OCI-M1 (cell line): Measurements from ENCODE around the gene SUN3.

Experiments
- DNase-seq: peaks from one replicate; lab custom pipeline; 2025; lab: John Stamatoyannopoulos, UW

Gene SUN3

DNA sequence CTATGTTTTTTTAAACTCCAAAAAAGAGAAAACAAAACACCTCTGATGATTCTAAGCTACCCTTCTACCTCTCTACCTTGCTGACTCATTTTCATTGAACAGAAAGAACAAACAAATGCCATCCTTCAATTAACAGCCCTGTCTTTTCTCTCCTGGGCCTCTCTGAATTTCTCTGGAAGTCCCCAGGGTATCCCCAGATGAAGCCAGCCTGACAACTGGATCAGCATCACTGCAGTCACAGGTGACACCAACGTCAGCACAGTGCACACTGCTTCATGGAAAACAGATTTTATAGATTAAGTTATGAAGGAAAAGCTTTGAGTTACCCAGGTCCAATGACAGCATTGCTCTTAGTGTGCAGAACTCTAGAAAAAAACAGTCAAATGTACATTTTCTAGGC is 55.2 kb downstream of the SUN3 start:
- no peak for DNase-seq

GRCh38 chr7:47970761-47971160 is 58.1 kb downstream of the SUN3 start:
- no peak for DNase-seq

DNA sequence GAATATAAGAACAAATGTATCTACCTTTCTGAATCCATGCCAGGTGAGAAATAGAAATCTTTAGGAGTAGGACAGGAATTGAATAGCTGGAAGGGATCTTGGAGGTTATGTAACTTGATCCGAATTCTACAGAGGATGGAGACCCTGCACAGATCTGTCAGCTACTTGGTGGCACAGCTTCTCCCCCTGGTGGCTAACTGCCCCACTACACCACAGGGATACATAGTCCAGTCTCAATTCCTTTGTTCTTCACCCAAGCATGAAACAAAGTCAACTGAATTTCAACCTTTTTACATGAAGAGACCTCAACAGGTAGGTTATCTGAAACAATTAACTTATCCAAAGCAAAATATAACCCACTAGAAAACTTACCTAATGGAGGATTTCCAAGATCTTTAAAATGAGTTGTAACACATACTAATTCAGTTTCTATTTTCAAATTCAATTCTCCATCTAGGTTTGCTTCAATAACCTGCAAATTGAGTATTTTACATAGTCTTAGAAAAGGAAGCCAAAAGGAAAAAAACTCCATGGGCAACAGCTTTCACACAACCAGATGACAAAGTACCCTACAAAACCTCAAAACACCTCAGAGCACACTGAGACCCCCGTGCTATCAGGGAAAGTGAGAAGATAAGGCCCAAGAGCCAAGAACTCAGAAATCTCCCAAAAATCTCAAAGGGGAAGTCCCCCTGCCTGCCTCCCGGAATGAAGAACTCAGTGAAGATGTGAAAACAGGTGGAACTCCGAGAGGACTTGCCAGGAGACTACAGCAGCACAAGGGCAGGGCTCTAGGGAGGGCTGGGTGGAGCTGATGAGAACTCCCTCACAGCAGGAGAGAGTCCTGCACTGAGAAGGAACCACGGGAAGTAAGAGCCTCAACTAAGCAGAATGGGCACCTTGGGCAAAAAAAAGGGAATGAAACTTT is 59.8 kb downstream of the SUN3 start:
- peak; percentile 54 for DNase-seq

DNA sequence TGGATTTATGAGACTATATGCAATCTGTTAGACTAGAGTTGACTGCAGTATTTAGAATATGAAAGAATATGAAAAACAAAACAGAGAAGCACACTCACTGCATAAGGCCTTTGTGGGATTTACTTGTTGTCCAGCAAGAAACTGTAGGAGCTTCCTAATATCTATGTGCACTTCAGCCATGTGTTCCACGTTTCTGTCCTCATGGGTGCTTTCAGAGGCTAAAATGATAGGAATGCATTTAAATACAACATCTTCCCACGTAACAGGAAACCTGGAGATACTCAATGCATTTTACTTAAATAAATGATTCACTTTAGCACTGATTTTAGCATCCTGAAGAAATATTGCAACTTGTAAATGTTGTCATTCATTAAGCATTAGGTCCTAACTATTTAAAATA is 61.2 kb downstream of the SUN3 start:
- DNase-seq = no peak

DNA sequence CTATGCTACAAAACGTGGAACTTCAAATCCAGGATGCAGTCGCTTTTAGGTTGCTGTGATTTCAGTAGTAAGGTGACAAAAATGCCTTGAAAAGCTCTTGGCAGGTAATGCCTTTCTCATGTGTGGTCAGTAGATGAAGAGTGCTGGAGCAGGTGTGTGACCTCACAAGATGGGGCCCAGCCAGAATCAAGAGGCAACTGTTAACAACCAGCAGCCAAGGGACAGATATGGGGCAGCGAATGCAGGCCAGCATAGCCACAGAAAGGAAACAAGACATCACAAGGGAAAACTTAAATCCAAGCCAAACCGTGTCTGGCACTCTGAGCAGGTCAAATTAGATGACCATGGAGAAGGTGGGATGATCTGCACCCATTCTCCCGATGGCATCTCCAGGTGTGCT is 61.8 kb downstream of the SUN3 start:
- DNase-seq = no peak

GRCh38 chr7:47965456-47965855 is 63.5 kb downstream of the SUN3 start:
- DNase-seq = no peak

- DNase-seq = no peak
Measured at GRCh38 chr7:47962262-47962661, 66.6 kb downstream of the SUN3 start.

DNA sequence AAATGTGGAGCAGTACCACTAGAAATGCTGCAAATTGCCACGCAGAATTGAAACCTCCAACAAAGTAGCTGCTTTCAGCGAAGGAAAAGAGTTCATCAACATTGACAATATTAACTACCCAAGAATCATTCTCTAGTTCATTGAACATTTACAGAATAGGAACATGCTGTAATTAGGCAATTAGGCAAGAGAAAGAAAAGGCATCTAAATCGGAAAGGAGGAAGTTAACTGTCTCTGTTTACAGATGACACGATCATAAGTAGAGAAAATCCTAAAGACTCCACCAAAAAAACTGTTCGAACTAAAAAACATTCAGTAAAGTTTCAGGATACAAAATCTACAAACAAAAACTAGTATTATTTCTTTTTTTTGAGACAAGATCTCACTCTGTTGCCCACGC is 71.8 kb downstream of the SUN3 start:
- DNase-seq = no peak

DNA sequence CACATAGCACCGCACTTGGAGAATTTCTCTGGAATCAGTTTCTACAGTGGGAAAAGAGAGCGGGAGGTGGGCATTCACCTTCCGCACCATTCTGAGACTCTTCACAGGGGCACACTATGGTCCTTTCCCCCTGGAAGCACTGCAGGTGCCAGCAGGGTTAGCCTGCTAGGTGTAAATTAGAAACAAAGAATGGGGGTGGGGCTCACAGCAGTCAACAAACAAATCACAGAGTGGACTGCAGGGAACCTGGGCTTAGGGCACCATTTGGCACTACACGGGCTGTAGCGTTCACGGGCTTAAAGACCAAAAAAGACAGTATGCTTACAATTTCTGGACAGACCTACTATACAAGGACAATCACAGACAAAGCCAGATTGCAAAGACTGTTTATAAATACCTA is 72.7 kb downstream of the SUN3 start:
- no peak for DNase-seq

DNA sequence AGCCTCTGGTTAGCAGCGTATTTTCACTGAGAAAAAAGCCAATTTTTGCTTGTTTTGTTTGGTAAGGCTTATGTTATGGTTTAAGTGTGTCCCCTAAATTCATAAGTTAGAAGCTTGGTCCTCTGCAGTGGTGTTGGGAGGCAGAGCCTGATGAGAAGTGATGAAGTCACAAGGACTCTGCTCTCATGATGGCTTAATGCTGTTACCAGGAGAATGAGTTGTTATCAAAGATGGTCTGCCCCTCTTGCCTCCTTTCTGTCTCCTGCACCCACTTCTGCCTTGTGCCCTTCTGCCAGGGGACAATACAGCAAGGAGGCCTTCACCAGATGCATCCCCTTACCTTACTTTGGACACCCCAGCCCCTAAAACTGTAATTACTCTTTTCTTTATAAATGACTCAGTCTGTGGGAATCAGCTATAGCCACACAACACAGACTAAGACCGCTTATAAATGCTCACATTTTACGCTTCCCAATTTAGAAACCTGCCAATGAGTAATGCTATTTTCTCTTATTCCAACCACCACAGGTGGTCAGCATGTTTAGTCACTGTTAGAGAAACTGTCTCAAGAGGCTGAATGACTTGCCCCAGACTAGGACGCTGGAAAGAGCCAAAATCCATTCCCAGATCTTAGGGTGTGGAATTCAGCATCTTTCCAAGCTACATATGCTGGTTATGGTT is 74.5 kb downstream of the SUN3 start:
- DNase-seq = no peak

GRCh38 chr7:47953822-47954221 is 75.1 kb downstream of the SUN3 start:
- no peak for DNase-seq

DNA sequence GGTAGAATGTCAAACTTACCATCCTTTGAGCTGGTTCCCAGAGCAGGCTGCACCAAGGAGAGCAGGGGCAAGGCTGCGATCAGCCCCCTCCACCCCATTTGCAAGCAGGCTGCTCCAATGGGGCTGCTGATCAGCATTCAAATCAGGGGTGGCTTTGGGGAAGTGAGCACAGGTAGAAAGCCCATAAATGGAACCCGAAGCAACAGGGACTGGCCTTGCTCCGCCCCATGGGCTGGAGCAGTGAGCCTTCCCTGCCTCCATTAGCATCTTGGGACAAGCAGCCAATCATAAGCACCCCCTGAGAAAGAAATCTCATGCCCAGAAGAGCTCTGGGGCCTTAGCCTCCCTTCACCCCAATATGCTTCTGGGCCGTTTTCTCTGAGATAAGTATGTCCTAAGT is 76.7 kb downstream of the SUN3 start:
- DNase-seq = no peak

DNA sequence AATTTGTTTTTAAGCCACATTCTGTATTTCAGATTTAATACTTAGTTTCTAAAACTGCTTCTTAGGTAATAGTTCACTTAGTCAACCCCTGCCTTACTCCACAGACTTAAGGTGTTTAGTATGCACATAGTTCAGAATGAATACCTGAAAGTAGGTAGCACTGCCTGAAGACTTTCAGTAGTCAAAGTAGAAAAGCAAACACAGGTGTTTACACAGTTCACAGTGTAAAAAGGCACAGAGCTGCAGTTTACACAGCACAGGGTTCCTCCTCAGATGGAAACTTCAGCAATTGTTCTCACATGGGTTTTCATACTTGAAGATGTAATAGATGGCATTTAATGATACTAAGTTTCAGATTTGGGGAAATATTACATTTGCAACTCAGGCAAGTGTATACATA is 77.5 kb downstream of the SUN3 start:
- no peak for DNase-seq

GRCh38 chr7:47950714-47951113 is 78.2 kb downstream of the SUN3 start:
- no peak for DNase-seq

- no peak for DNase-seq
Measured at GRCh38 chr7:47949703-47950102, 79.2 kb downstream of the SUN3 start.

DNA sequence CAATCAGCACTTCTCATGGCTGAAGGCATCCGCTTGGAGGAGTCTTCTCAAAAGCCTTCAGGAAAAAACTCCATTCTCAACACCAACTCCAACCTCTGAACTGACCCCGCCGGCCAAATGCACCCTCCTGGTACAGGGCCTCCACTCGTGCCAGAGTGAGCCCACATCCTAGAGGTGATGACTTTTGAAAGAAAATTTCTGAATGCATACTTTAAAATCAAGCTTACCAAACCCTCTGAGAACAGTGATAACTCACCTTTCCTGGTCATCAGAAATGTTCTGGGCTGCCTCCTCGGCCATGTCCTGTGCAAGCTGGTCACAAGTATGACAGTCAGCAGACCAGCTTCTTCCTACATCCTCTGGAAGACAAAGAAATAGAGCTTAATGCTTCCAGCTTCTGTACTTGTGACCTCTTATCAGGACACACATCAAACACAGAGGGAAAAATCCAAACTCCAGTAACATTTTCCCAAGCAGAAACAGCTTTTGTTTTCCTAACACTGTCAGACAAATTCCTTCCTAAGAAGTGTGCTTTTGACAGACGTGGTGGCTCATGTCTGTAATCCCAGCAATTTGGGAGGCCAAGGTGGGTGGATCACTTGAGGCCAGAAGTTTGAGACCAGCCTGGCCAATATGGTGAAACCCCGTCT is 80.6 kb downstream of the SUN3 start, which contains the start of gene PKD1L1:
Gene PKD1L1 (minus strand): TSS at position 326 of the 650 bp plus-strand sequence. CDS start 26 bp downstream, at position 300.
- no peak for DNase-seq

DNA sequence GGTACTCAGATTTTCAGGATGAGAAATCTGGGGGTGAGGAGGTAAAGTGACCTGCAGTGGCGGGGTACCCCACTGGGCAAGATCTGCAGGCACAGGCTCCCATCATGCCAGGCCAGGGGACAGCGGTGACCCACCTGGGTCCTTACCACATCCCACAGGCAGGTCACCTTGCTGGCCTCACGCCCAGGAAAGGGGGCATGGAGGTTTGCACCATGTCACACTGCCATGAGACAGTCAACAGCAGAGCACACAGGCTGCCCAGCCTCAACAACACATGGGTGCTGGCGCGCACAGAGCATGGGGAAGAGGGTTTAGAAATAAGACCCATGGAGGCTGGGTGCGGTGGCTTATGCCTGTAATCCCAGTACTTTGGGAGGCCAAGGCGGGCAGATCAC is 81.6 kb downstream of the SUN3 start:
- no peak for DNase-seq

GRCh38 chr7:47946581-47947354 is 82.1 kb downstream of the SUN3 start:
- no peak for DNase-seq

DNA sequence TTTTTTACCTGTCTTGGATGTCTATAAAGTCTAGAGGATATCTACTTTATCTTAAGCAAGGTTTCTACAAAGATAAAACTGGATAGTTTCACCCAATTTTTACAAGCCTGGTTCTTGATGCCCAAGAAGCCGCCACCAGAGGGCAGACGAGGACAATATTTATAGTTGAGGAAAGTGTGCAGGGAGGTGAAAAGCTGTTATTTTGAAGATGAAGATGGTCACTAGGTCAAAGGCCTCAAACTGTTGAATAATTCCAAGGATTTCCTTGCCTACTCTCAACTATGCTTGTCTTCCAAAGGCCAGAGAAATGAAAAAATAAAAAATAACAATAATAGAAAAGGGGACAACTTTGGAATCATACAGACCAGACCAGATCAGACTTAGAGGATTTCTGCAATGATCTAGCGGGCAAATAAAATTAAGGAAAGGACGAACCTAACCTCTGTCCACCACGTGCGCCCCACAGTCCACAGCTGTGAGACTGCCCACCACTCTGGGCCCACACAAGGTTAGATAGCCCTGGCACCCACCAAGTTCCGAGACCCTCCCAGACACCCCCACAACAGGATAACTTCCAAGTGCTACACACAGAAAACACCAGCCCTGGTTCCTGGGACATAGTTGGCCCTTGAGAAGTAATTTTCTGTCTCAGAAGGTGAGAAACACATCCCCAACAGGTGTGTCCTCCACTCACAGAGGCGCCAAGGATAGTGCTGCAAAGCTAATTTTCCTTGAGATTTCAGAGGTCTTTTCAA is 83.5 kb downstream of the SUN3 start:
- peak; percentile 72 for DNase-seq

- no peak for DNase-seq
Measured at GRCh38 chr7:47944536-47945260, 84.2 kb downstream of the SUN3 start.
